ENCODE data around the gene BPTF. TPM values are rescaled to one million over a fixed set of nuclear protein-coding genes. Genes with fewer than 3 reads are reported as not detected.
A peak's percentile ranks its signal among the peaks of the same experiment; 100 is the strongest.

Gene BPTF
- total RNA-seq, 3 donors from 2014 or later (not counting 1 experiment from before 2014, with no cell fraction given): 168 to 205 (median 193) TPM

DNA sequence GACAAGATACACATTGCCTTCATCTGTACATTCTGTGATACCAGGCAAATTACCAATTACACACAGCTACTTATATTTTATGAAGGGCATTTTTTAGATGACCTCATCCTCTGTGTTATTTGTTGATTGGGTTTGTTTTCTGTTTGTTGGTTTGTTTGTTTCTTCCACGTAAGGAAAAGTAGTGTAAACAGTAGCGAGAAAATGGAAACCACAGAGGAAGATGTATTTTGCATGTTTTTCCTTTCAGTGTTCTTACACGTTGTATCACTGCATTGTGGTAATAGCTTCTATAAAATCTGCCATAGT is 158.0 kb downstream of the BPTF start:
- peak overlapping the region in 1 of 2 donors; percentile 36 for H3K27ac Mint-ChIP-seq
- H3K4me1 ChIP-seq (ENCODE audit: control insufficient read depth, insufficient read depth, low read length): no peaks in the 10 kb centered on the region
- no peak overlapping the region for H3K4me3 Mint-ChIP-seq
- no peak overlapping the region for H3K27ac ChIP-seq (ENCODE audit: low read length)
- no peaks in the 10 kb centered on the region for H3K36me3 Mint-ChIP-seq
- intact Hi-C loops (cut with micrococcal nuclease): no loop called here
- TF ChIP-seq CTCF (IDR thresholded peaks at IDR 0.05): no peak
- H3K4me1 Mint-ChIP-seq: peaks cover 4 to 9% of the 10 kb centered on the region in 2 donors
- no peak overlapping the region for H3K4me3 ChIP-seq (ENCODE audit: low read length)
- no peaks in the 10 kb centered on the region for H3K27me3 Mint-ChIP-seq (ENCODE audit: low read depth in 2 of 2)
- 60% methylated on average over 3 of the region's 3 CpGs for WGBS (ENCODE audit: insufficient coverage)
- ATAC-seq: no peak
- H3K9me3 ChIP-seq (ENCODE audit: control insufficient read depth, insufficient read depth, low read length): no peaks in the 10 kb centered on the region
- H3K9me3 Mint-ChIP-seq: no peaks in the 10 kb centered on the region
- peaks cover 16% of the 10 kb centered on the region for H3K36me3 ChIP-seq (ENCODE audit: control insufficient read depth, insufficient read depth, low read length)
- no peaks in the 10 kb centered on the region for H3K27me3 ChIP-seq (ENCODE audit: control insufficient read depth, insufficient read depth, low read length)
- DNase-seq: no peak

DNA sequence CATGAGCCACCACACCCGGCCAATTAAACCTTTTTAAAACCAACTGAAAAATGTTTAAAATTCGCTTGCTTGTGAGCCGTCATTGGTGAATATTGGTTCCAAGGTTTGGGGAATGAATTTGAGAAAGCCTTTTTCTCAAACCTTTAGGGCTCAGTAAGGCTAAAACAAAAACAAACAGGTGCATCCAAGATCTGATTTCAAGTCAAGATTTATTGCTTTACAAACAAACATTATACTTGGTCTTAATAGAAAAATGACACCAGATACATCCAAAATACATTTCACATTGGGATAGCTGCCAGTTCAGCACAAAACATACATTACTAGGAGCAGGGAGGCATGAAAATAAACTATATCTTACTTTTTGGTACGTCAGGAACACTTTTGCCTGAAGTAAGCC is 165.6 kb downstream of the BPTF start:
- intact Hi-C loops (cut with micrococcal nuclease): loop anchor here (10.0 kb wide), 1 partner anchor 1334 kb away; the partner anchor contains the start of gene ABCA5
- Histone ChIP-seq H3K4me1 (ENCODE audit: control insufficient read depth, insufficient read depth, low read length) (peaks cover 23% of the 10 kb centered on the region), H3K4me3 (ENCODE audit: low read length) (no peak overlapping the region), H3K27ac (ENCODE audit: low read length) (no peak overlapping the region), H3K9me3 (ENCODE audit: control insufficient read depth, insufficient read depth, low read length) (no peaks in the 10 kb centered on the region), H3K27me3 (ENCODE audit: control insufficient read depth, insufficient read depth, low read length) (no peaks in the 10 kb centered on the region), H3K36me3 (ENCODE audit: control insufficient read depth, insufficient read depth, low read length) (no peaks in the 10 kb centered on the region)
- DNase-seq (no peak), ATAC-seq (no peak)
- Mint-ChIP-seq H3K36me3 (no peaks in the 10 kb centered on the region), H3K4me1 (peaks cover 27 to 30% of the 10 kb centered on the region in 2 donors), H3K27ac (no peak overlapping the region), H3K27me3 (ENCODE audit: low read depth in 2 of 2) (peaks cover 5 to 7% of the 10 kb centered on the region in 2 donors), H3K4me3 (no peak overlapping the region), H3K9me3 (no peaks in the 10 kb centered on the region)
- no peak for TF ChIP-seq CTCF (IDR thresholded peaks at IDR 0.05)
- WGBS (ENCODE audit: insufficient coverage): 100% methylated on average over 3 of the region's 4 CpGs

DNA sequence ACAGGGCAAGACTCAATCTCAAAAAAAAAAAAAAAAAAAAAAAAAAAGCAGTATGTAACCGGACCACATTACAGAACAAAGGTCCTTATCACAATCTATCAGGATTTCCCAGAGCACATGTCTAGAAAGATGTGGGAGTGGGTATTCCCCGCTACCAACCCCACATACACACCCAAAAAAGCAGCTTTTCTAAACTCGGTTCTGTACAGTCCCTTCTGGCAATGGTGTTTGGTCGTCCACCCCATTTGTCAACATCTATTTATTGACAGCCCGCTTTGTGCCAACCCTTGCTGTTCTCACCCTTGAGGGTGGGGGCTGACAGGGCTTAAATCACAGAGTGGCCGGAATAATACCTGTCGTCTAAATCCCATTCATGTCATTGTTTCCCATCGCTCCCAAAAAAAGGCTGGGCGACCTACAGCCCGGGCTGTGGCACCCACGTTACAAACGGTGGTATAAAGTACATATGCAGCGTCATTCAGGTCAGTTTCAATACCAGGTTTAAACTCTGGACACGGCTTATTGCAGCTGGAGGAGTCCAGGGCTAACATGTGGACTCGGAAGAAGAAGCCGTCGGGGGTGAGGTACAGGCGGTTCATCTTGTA is 167.3 kb downstream of the BPTF start:
- 5% methylated on average over 17 of the region's 18 CpGs for WGBS (ENCODE audit: insufficient coverage)
- H3K9me3 ChIP-seq (ENCODE audit: control insufficient read depth, insufficient read depth, low read length): no peaks in the 10 kb centered on the region
- peak overlapping the region; percentile 52 for H3K27ac ChIP-seq (ENCODE audit: low read length)
- ATAC-seq: peak in 2 of 3 donors; percentile 6 to 18
- Mint-ChIP-seq H3K9me3 (no peaks in the 10 kb centered on the region), H3K4me1 (peaks cover 35 to 38% of the 10 kb centered on the region in 2 donors), H3K27ac (peak overlapping the region; percentile 89 to 95), H3K27me3 (ENCODE audit: low read depth in 2 of 2) (peaks cover 5 to 19% of the 10 kb centered on the region in 2 donors), H3K36me3 (no peaks in the 10 kb centered on the region), H3K4me3 (peak overlapping the region; percentile 93)
- intact Hi-C loops (cut with micrococcal nuclease): loop anchor here (10.0 kb wide), 1 partner anchor 1332 kb away; the partner anchor contains the start of gene ABCA5
- peak in 1 of 2 donors; percentile 47 for DNase-seq
- H3K4me1 ChIP-seq (ENCODE audit: control insufficient read depth, insufficient read depth, low read length): peaks cover 29% of the 10 kb centered on the region
- no peaks in the 10 kb centered on the region for H3K36me3 ChIP-seq (ENCODE audit: control insufficient read depth, insufficient read depth, low read length)
- no peak for TF ChIP-seq CTCF (IDR thresholded peaks at IDR 0.05)
- H3K27me3 ChIP-seq (ENCODE audit: control insufficient read depth, insufficient read depth, low read length): peaks cover 3% of the 10 kb centered on the region
- H3K4me3 ChIP-seq (ENCODE audit: low read length): peak overlapping the region; percentile 65

Data from natural killer cell (primary cell).